VCaP (cell line): ENCODE results near the gene CACNA1A.

Experiments
- H3K27ac ChIP-seq: fragments of 450-650 bp; 2 replicates; pipeline ENCODE4 v1.5.1; 2017
- CTCF ChIP-seq: fragments of 450-650 bp; conservative IDR thresholded peaks from 2 replicates; pipeline ENCODE4 v1.5.1; 2017; ENCODE audit warnings: mild to moderate bottlenecking, moderate library complexity

Gene CACNA1A

GRCh38 chr19:13347367-13347766 lies 158.9 kb downstream of the CACNA1A start:
- H3K27ac ChIP-seq = no peak overlapping the region
- TF ChIP-seq CTCF = no peak

DNA sequence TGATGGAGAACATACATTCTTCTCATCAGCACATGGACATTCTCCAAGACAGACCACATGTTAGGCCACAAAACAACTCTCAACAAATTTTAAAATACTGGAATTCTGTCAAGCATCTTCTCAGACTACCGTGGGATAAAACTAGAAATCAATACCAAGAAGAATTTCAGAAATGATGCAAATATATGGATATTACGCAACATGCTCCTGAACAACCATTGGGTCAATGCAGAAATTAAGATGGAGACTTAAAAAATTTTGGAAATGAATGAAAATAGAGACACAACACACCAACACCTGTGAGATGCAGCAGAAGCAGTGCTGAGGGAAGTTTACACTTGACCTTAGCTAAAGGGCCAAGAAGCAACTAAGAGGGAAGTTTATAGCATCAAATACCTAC lies 162.8 kb downstream of the CACNA1A start:
- H3K27ac ChIP-seq = no peak overlapping the region
- no peak for TF ChIP-seq CTCF

DNA sequence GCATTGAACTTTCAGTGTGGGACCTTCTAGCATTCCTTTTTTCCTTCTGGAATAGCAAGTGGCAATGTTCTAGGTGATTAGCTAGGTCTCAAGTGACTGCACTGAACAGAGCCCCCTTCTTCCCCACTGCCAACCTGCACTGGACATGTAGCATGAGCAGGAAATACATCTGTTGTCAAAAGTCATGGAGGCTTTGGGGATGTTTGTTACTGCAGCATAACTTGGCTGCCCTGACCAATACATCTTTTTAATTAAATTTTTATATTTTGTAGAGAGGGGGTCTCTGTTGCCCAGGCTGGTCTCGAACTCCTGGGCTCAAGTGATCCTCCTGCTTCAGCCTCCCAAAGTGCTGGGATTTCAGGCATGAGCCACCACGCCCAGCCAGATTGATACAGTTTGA lies 163.6 kb downstream of the CACNA1A start:
- TF ChIP-seq CTCF = no peak
- H3K27ac ChIP-seq = no peak overlapping the region

DNA sequence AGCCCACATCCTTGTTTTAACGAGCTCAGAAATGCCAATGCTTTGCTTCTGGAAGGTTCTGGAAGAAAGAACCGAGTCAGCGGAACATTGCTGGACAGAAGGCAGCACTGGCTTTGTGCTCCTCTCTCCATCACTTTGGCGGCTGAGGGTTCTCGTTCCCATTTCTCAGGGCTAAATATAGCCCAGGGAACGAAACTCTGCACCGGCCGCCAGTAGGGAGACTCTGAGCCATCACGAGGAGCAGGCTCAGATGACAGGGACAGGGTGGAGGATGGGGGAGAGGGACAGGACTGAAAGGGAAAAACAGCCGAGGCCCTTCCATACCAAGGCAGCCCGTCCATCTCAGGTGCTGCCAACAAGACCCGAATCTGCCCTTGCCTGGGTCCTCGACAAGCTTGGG lies 166.4 kb downstream of the CACNA1A start:
- no peak for TF ChIP-seq CTCF

DNA sequence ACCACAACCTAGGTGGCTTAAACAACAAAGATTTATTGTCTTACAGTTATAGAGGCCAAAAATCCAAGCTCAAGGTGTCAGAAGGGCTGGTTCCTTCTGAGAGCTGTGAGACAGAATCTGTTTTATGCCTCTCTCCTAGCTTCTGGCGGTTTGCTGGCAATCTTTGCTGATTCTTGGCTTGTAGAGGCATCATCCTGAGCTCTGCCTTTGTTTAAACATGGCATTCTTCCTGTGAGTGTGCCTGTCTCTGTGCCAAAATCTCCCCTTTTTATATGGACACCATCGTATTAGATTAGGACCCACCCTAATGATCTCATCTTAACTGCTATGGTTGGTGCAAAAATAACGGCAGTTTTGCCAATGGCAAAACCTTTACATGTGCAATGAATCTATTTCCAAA lies 169.1 kb downstream of the CACNA1A start:
- no peak for TF ChIP-seq CTCF

More for the DNA sequence above, 166.4 kb downstream of the CACNA1A start:
- H3K27ac ChIP-seq = no peak overlapping the region

GRCh38 chr19:13334801-13335481 lies 171.3 kb downstream of the CACNA1A start:
- no peak overlapping the region for H3K27ac ChIP-seq
- TF ChIP-seq CTCF = no peak

More for the DNA sequence above, 169.1 kb downstream of the CACNA1A start:
- no peak overlapping the region for H3K27ac ChIP-seq

GRCh38 chr19:13330285-13330684 lies 176.0 kb downstream of the CACNA1A start:
- no peak for TF ChIP-seq CTCF
- H3K27ac ChIP-seq = no peak overlapping the region
